Osteoblast (primary cell): ENCODE data around the gene EMP2. TPM values are rescaled to one million over a fixed set of nuclear protein-coding genes. Genes with fewer than 3 reads are reported as not detected.
A peak's percentile ranks its signal among the peaks of the same experiment; 100 is the strongest.

Source experiments
- DNase-seq: peaks from one replicate; pipeline ENCODE4 v3.0.0; 2011; ENCODE audit warnings: low spot score, mixed read lengths; ENCODE audit not compliant: insufficient read length; ENCODE audit errors: missing footprints
- H2AFZ ChIP-seq: 2 replicates; pipeline ENCODE4 v1.6.0; 2011; ENCODE audit warnings: mild to moderate bottlenecking, low read length
- H3K27ac ChIP-seq: 2 replicates; pipeline ENCODE4 v1.5.1; 2011; ENCODE audit warnings: mild to moderate bottlenecking, low read depth, low read length, moderate library complexity
- H3K27me3 ChIP-seq: 2 replicates; pipeline ENCODE4 v1.6.0; 2012; ENCODE audit warnings: mild to moderate bottlenecking, control low read depth, inconsistent platforms, low read length, moderate library complexity; ENCODE audit not compliant: insufficient read depth
- H3K36me3 ChIP-seq: 2 replicates; pipeline ENCODE4 v1.5.1; 2011; ENCODE audit warnings: mild to moderate bottlenecking, low read length, control low read depth, moderate library complexity; ENCODE audit not compliant: insufficient read depth
- H3K4me1 ChIP-seq: 2 replicates; pipeline ENCODE4 v1.5.1; 2011; ENCODE audit warnings: mild to moderate bottlenecking, low read length, control low read depth, moderate library complexity; ENCODE audit not compliant: insufficient read depth
- H3K4me2 ChIP-seq: 2 replicates; pipeline ENCODE4 v1.6.0; 2011; ENCODE audit warnings: mild to moderate bottlenecking, low read length; ENCODE audit not compliant: insufficient read depth
- H3K4me3 ChIP-seq: fragments of 200-600 bp; sonication (generic); 3 replicates; pipeline ENCODE4 v1.5.1; 2012; ENCODE audit warnings: mild to moderate bottlenecking, low read length, inconsistent platforms; ENCODE audit not compliant: insufficient read depth
- H3K79me2 ChIP-seq: 2 replicates; pipeline ENCODE4 v1.6.0; 2012; ENCODE audit warnings: mild to moderate bottlenecking, low read length, control low read depth, inconsistent platforms; ENCODE audit not compliant: insufficient read depth
- H3K9me3 ChIP-seq: 2 replicates; pipeline ENCODE4 v1.5.1; 2011; ENCODE audit warnings: low read depth, low read length, control low read depth
- H4K20me1 ChIP-seq: 2 replicates; pipeline ENCODE4 v1.6.0; 2012; ENCODE audit warnings: mild to moderate bottlenecking, low read length, control low read depth; ENCODE audit not compliant: insufficient read depth
- CTCF ChIP-seq: IDR thresholded peaks from 2 replicates; pipeline ENCODE4 v1.5.1; 2011; ENCODE audit warnings: mild to moderate bottlenecking, low read depth, low read length, moderate library complexity; ENCODE audit errors: extremely low read depth
- total RNA-seq: library from RNA; depleted of rRNA; stranded (reverse); fragments of >200 nt; gene quantifications from 2 replicates; pipeline ENCODE4 v1.2.3, GENCODE V29; 2012

EMP2 gene
- total RNA-seq, 1 donor = 31.8 TPM

GRCh38 chr16:10620120-10620519 lies 39.7 kb upstream of the EMP2 start:
- H3K4me2 ChIP-seq = no peak overlapping the region
- peak; percentile 72 for DNase-seq
- H3K27ac ChIP-seq = no peak overlapping the region
- no peaks in the 10 kb centered on the region for H3K79me2 ChIP-seq
- H3K9me3 ChIP-seq = no peaks in the 10 kb centered on the region
- peaks cover 14% of the 10 kb centered on the region for H3K4me1 ChIP-seq
- no peak overlapping the region for H2AFZ ChIP-seq
- no peaks in the 10 kb centered on the region for H3K27me3 ChIP-seq
- no peak overlapping the region for H3K4me3 ChIP-seq
- no peaks in the 10 kb centered on the region for H4K20me1 ChIP-seq
- TF ChIP-seq CTCF = no peak
- H3K36me3 ChIP-seq = no peaks in the 10 kb centered on the region

- H2AFZ ChIP-seq = no peak overlapping the region
- no peaks in the 10 kb centered on the region for H3K79me2 ChIP-seq
- DNase-seq = peak; percentile 72
Observed at GRCh38 chr16:10619271-10619849, 39.0 kb upstream of the EMP2 start.

GRCh38 chr16:10618710-10619209 lies 38.4 kb upstream of the EMP2 start:
- no peaks in the 10 kb centered on the region for H3K79me2 ChIP-seq
- DNase-seq = peak; percentile 41
- H3K27ac ChIP-seq = no peak overlapping the region
- no peaks in the 10 kb centered on the region for H3K9me3 ChIP-seq
- H4K20me1 ChIP-seq = no peaks in the 10 kb centered on the region
- no peaks in the 10 kb centered on the region for H3K27me3 ChIP-seq
- H2AFZ ChIP-seq = no peak overlapping the region
- no peaks in the 10 kb centered on the region for H3K36me3 ChIP-seq
- no peak overlapping the region for H3K4me3 ChIP-seq
- H3K4me1 ChIP-seq = peaks cover 14% of the 10 kb centered on the region
- no peak overlapping the region for H3K4me2 ChIP-seq
- TF ChIP-seq CTCF = no peak

More at GRCh38 chr16:10619271-10619849, 39.0 kb upstream of the EMP2 start:
- no peaks in the 10 kb centered on the region for H3K36me3 ChIP-seq
- H3K4me3 ChIP-seq = no peak overlapping the region
- H3K4me1 ChIP-seq = peaks cover 14% of the 10 kb centered on the region
- no peak for TF ChIP-seq CTCF
- no peak overlapping the region for H3K4me2 ChIP-seq
- H3K9me3 ChIP-seq = no peaks in the 10 kb centered on the region
- no peak overlapping the region for H3K27ac ChIP-seq
- H3K27me3 ChIP-seq = no peaks in the 10 kb centered on the region
- H4K20me1 ChIP-seq = no peaks in the 10 kb centered on the region

GRCh38 chr16:10617662-10618420 lies 37.4 kb upstream of the EMP2 start:
- Histone ChIP-seq H3K9me3 (no peaks in the 10 kb centered on the region), H3K27ac (no peak overlapping the region), H3K4me3 (no peak overlapping the region), H4K20me1 (no peaks in the 10 kb centered on the region), H3K4me1 (peaks cover 14% of the 10 kb centered on the region), H2AFZ (peak overlapping the region; percentile 76), H3K36me3 (no peaks in the 10 kb centered on the region), H3K27me3 (no peaks in the 10 kb centered on the region), H3K79me2 (no peaks in the 10 kb centered on the region), H3K4me2 (peak overlapping the region; percentile 41)
- TF ChIP-seq CTCF = no peak
- peak; percentile 77 for DNase-seq
